ENCODE results near the gene SMYD3.
A peak's percentile ranks its signal among the peaks of the same experiment; 100 is the strongest.

Gene SMYD3

DNA sequence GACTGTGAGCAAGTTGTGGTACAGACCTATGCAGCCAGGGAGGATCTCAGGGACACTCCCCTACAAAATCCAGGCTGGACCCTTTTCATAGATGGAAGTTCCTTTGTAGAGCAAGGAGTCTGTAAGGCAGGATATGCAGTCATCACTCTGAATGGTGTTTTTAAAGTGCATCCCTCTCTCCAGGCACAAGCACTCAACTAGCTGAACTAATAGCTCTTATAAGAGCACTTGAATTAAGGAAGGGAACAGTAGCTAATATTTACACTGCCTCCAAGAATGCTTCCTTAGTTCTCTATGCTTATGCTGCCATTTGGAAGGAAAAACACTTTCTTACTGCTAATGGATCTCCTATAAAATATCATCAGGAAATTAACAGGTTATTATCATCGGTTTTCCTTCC is 27.0 kb upstream of the SMYD3 start:
- no peak overlapping the region for H3K27ac ChIP-seq
- no peaks in the 10 kb centered on the region for H4K20me1 ChIP-seq
- no peak overlapping the region for H3K4me3 ChIP-seq
- no peak overlapping the region for H3K4me2 ChIP-seq
- 0 out of 20 replicates have a peak, but pooled peaks cover 0 to 3% (median 0%) of the 10 kb centered on the region in 10 experiments for H3K4me1 ChIP-seq
- TF ChIP-seq Cebpa-rat (IDR thresholded peaks at IDR 0.05), result no peak
- peaks cover 25 to 41% (median 34%) of the 10 kb centered on the region in 11 experiments for H3K9me3 ChIP-seq (replicated peaks in 1 of 11)
- no peak overlapping the region for H3K9ac ChIP-seq
- H3K27me3 ChIP-seq, result no peaks in the 10 kb centered on the region
- peaks cover 0 to 29% (median 9%) of the 10 kb centered on the region in 11 experiments; a peak in 12 of 22 replicates for H3K36me3 ChIP-seq

GRCh38 chr1:246533371-246533905 is 26.4 kb upstream of the SMYD3 start:
- TF ChIP-seq Cebpa-rat (IDR thresholded peaks at IDR 0.05), result no peak
- no peak overlapping the region for H3K4me2 ChIP-seq

DNA sequence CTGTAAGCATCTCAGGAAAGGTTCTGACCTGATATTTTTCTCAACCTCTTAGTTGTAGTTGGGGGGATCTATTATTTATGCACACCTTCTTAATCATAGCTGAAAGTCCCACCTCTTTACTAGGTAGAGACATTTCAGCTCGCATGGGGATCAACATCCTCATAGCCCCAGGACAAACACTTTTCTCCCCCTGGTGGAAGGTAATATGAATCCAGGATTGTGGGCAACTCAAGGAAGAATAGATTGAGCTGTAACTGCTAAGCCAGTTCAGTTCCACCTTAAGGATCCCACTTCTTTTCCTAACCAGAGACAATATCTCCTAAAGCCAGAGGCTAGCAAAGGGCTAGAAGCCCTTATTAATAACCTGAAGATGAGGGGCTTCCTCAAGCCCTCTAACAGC is 25.4 kb upstream of the SMYD3 start:
- Histone ChIP-seq H3K9me3 (replicated peaks in 1 of 11) (peaks cover 29 to 56% (median 48%) of the 10 kb centered on the region in 11 experiments), H3K4me2 (no peak overlapping the region), H3K4me1 (peaks cover 4 to 8% (median 5%) of the 10 kb centered on the region in 10 experiments), H3K36me3 (peaks cover 0 to 13% (median 0%) of the 10 kb centered on the region in 11 experiments; a peak in 4 of 22 replicates), H3K9ac (no peak overlapping the region), H3K4me3 (no peak overlapping the region), H3K27me3 (no peaks in the 10 kb centered on the region), H3K27ac (no peak overlapping the region), H4K20me1 (no peaks in the 10 kb centered on the region)
- TF ChIP-seq Cebpa-rat (IDR thresholded peaks at IDR 0.05), result no peak

More at GRCh38 chr1:246533371-246533905, 26.4 kb upstream of the SMYD3 start:
- H3K27ac ChIP-seq, result no peak overlapping the region
- peaks cover 29 to 47% (median 40%) of the 10 kb centered on the region in 11 experiments for H3K9me3 ChIP-seq (replicated peaks in 1 of 11)
- H3K27me3 ChIP-seq, result no peaks in the 10 kb centered on the region
- no peaks in the 10 kb centered on the region for H4K20me1 ChIP-seq
- H3K9ac ChIP-seq, result no peak overlapping the region
- no peak overlapping the region for H3K4me3 ChIP-seq
- 0 out of 20 replicates have a peak, but pooled peaks cover 0 to 3% (median 0%) of the 10 kb centered on the region in 10 experiments for H3K4me1 ChIP-seq
- H3K36me3 ChIP-seq, result peaks cover 0 to 22% (median 4%) of the 10 kb centered on the region in 11 experiments; a peak in 8 of 22 replicates

DNA sequence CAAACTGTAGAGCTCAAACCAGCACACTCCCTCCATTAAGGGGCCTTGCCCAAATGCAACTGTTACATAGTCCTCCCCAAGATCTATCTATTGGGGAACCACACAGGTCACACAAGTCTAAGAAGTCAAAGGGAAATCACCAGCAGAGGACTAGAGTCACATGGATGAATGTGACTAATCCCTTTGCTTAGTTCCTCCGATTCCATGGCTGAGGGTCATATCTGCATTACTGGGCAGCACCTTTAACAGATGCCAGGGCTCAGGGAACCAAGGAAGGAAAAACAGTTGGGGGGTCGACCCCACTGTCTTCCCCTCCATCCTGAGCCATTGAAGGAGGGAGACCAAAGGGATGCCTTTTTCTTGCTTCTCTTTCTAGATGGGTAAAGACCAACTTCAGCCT is 23.4 kb upstream of the SMYD3 start:
- no peak overlapping the region for H3K9ac ChIP-seq
- H3K9me3 ChIP-seq (replicated peaks in 1 of 11), result peaks cover 37 to 69% (median 61%) of the 10 kb centered on the region in 11 experiments
- peaks cover 9 to 16% (median 12%) of the 10 kb centered on the region in 10 experiments for H3K4me1 ChIP-seq
- peak overlapping the region in 1 of 10 experiments; percentile 19; a peak in 1 of 20 replicates for H3K4me3 ChIP-seq
- H4K20me1 ChIP-seq, result no peaks in the 10 kb centered on the region
- TF ChIP-seq Cebpa-rat (IDR thresholded peaks at IDR 0.05), result no peak
- no peak overlapping the region for H3K27ac ChIP-seq
- peaks cover 0 to 13% (median 0%) of the 10 kb centered on the region in 11 experiments; a peak in 4 of 22 replicates for H3K36me3 ChIP-seq
- H3K27me3 ChIP-seq, result no peaks in the 10 kb centered on the region
- H3K4me2 ChIP-seq, result no peak overlapping the region

DNA sequence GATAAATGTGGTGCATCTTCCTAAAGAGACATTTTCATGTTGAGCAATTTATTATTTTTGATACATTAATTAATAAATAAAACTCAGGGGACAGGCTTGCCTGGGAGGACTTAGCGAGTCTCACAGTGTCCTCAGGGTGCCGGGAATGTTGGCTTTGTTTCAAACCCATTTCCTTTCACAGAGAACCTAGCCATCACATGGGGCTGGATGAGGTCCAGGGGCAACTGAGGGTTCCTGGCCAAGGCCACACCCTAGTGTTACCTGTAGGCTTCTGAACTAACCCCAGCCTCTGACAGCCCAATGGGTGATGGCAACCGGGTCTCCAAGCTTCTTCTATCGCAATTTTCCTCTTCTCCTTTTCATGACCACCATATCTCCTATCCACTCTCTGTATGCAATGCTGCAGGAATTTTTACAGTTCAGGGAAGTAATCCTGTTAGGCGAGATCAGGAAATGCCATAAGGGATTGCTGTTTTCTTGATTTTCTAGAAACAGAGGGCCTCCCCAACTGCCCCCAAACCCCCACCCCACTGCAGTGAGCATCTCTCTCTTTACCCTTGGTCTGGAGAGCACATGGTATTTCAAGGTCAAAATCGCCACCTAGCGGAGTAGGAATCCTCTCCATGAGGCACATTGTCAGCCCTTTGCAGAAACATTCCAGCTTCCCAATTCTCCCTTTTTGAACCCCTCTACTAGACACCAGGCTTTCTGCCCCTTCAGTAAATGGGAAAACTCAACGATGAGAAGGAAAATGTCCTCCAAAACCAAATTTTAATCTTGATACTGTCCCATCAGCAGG is 22.1 kb upstream of the SMYD3 start:
- Histone ChIP-seq H3K9ac (no peak overlapping the region), H3K27me3 (no peaks in the 10 kb centered on the region), H3K27ac (no peak overlapping the region), H3K9me3 (replicated peaks in 1 of 11) (peaks cover 41 to 79% (median 65%) of the 10 kb centered on the region in 11 experiments), H3K4me1 (peaks cover 9 to 16% (median 12%) of the 10 kb centered on the region in 10 experiments), H4K20me1 (no peaks in the 10 kb centered on the region), H3K36me3 (peaks cover 0 to 13% (median 0%) of the 10 kb centered on the region in 11 experiments; a peak in 4 of 22 replicates), H3K4me2 (peak overlapping the region in 1 of 11 experiments; percentile 18; a peak in 1 of 22 replicates), H3K4me3 (no peak overlapping the region)
- TF ChIP-seq Cebpa-rat (IDR thresholded peaks at IDR 0.05), result no peak

GRCh38 chr1:246527402-246528088 is 20.5 kb upstream of the SMYD3 start:
- Histone ChIP-seq H3K9ac (peak overlapping the region in 7 of 11 experiments; percentile 18 to 63 (median 50); a peak in 10 of 22 replicates), H3K36me3 (peaks cover 0 to 13% (median 0%) of the 10 kb centered on the region in 11 experiments; a peak in 4 of 22 replicates), H3K27ac (peak overlapping the region in 10 of 11 experiments; percentile 42 to 82 (median 63); a peak in 20 of 22 replicates), H3K4me1 (peaks cover 9 to 16% (median 12%) of the 10 kb centered on the region in 10 experiments), H3K9me3 (replicated peaks in 1 of 11) (peaks cover 50 to 89% (median 75%) of the 10 kb centered on the region in 11 experiments), H3K4me2 (peak overlapping the region; percentile 37 to 70 (median 57); a peak in 21 of 22 replicates), H4K20me1 (no peaks in the 10 kb centered on the region), H3K27me3 (no peaks in the 10 kb centered on the region), H3K4me3 (peak overlapping the region in 1 of 10 experiments; percentile 31; a peak in 1 of 20 replicates)
- no peak for TF ChIP-seq Cebpa-rat (IDR thresholded peaks at IDR 0.05)

DNA sequence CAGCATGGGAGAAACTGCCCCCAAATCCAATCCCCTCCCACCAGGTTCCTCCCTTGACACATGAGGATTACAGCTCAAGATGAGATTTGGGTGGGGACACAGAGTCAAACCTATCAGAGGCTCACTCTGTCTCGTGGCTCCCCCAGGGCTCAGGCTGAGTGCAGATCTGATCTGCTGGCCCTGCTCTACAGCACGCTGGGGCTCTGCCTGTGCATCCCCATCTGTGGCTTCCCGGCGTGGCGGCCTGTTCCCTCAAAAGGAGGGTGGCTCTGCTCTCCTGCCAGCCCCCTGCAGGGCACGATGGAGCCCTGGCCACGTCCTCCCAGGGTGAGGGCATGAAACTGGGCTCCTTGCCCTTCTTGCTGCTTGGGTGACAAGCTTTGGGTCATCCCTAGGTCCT is 19.8 kb upstream of the SMYD3 start:
- H3K4me2 ChIP-seq, result peak overlapping the region in 9 of 11 experiments; percentile 47 to 70 (median 57); a peak in 15 of 22 replicates
- peaks cover 0 to 13% (median 0%) of the 10 kb centered on the region in 11 experiments; a peak in 4 of 22 replicates for H3K36me3 ChIP-seq
- H3K27ac ChIP-seq, result peak overlapping the region in 10 of 11 experiments; percentile 42 to 82 (median 63); a peak in 19 of 22 replicates
- H3K4me3 ChIP-seq, result peak overlapping the region in 1 of 10 experiments; percentile 31; a peak in 1 of 20 replicates
- H3K4me1 ChIP-seq, result peaks cover 9 to 16% (median 12%) of the 10 kb centered on the region in 10 experiments
- H3K9ac ChIP-seq, result peak overlapping the region in 5 of 11 experiments; percentile 18 to 63 (median 54); a peak in 5 of 22 replicates
- TF ChIP-seq Cebpa-rat (IDR thresholded peaks at IDR 0.05), result no peak
- H3K9me3 ChIP-seq (replicated peaks in 1 of 11), result peaks cover 56 to 89% (median 77%) of the 10 kb centered on the region in 11 experiments
- no peaks in the 10 kb centered on the region for H4K20me1 ChIP-seq
- no peaks in the 10 kb centered on the region for H3K27me3 ChIP-seq

DNA sequence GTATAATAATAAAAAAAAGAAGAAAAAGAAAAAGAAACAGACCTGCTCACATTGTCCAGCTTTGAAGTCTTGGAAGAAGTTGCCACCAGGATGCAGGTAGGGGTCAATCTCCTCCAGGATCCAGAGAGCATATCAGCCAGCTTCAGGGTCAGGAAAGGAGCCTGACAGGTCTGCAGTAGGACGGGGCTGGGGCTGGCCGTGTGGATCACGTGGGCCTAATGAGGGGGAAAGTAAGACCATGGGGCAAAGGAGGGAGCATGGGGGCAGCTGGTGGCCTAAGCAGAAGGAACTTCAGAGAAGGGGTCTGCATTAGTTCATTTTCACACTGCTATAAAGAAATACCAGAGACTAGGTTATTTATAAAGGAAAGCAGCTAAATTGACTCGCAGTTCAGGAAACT is 19.3 kb upstream of the SMYD3 start:
- Histone ChIP-seq H3K27me3 (no peaks in the 10 kb centered on the region), H3K4me1 (peaks cover 9 to 16% (median 12%) of the 10 kb centered on the region in 10 experiments), H4K20me1 (no peaks in the 10 kb centered on the region), H3K9me3 (replicated peaks in 1 of 11) (peaks cover 57 to 88% (median 77%) of the 10 kb centered on the region in 11 experiments), H3K9ac (no peak overlapping the region), H3K4me2 (no peak overlapping the region), H3K27ac (peak overlapping the region in 1 of 11 experiments; percentile 82; a peak in 2 of 22 replicates), H3K4me3 (no peak overlapping the region; a peak in 1 of 20 replicates), H3K36me3 (peaks cover 0 to 10% (median 0%) of the 10 kb centered on the region in 11 experiments; a peak in 4 of 22 replicates)
- no peak for TF ChIP-seq Cebpa-rat (IDR thresholded peaks at IDR 0.05)

Measured in BLaER1 treated with 17β-estradiol and CSF1 and Interleukin-3, amounts not matched to agents 10 nM and 100 nM (cell line).